ENCODE results near the gene CRBN. TPM values are rescaled to one million over a fixed set of nuclear protein-coding genes. Genes with fewer than 3 reads are reported as not detected.

Gene CRBN
- total RNA-seq, 2 donors from 2014 or later, result 35.3 to 36.8 TPM

DNA sequence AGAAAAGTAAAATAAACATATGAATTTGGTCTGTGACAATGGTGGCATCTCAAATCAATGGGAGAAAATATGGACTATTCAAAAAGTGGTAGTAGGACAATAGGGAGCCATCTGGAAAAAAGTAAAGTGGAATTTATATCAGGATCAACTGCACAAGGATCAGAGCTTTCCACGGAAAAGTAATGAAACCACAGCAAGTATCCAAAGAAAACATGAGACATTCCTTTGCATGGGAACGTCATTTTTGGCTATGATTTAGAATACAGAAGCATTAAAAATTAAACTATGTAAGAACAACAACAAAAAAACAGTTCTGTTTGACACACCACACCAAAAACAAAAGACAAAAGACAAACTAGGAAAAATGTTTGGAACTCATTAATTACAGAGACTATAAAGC is 18.7 kb downstream of the CRBN start:
- H3K4me1 Mint-ChIP-seq, result no peaks in the 10 kb centered on the region
- no peaks in the 10 kb centered on the region for H3K9me3 Mint-ChIP-seq
- Histone ChIP-seq H3K9me3 (ENCODE audit: control insufficient read depth, low read length) (peaks cover 19% of the 10 kb centered on the region), H3K27me3 (ENCODE audit: control insufficient read depth, insufficient read depth, low read length, poor library complexity, severe bottlenecking) (no peaks in the 10 kb centered on the region), H3K36me3 (ENCODE audit: control insufficient read depth, insufficient read depth, low read length) (peaks cover 68% of the 10 kb centered on the region), H3K27ac (ENCODE audit: low read depth, low read length) (no peak overlapping the region), H3K4me3 (ENCODE audit: low read length) (no peak overlapping the region), H3K4me1 (ENCODE audit: control insufficient read depth, insufficient read depth, low read length) (no peaks in the 10 kb centered on the region), H3K9ac (ENCODE audit: extremely low read depth, low read length, poor library complexity, severe bottlenecking) (no peak overlapping the region)
- no peak for DNase-seq
- H3K27ac Mint-ChIP-seq, result no peak overlapping the region
- H3K36me3 Mint-ChIP-seq (ENCODE audit: low read depth), result peaks cover 52% of the 10 kb centered on the region
- WGBS, 2 experiments (ENCODE audit: insufficient coverage in 1 of 2, insufficient read length in 1 of 2), result 80 to 89% methylated on average over 1 to 2 of the region's 2 CpGs
- no peaks in the 10 kb centered on the region for H3K27me3 Mint-ChIP-seq (ENCODE audit: insufficient read depth)
- no peak overlapping the region for H3K4me3 Mint-ChIP-seq
- TF ChIP-seq, protein P1, sequence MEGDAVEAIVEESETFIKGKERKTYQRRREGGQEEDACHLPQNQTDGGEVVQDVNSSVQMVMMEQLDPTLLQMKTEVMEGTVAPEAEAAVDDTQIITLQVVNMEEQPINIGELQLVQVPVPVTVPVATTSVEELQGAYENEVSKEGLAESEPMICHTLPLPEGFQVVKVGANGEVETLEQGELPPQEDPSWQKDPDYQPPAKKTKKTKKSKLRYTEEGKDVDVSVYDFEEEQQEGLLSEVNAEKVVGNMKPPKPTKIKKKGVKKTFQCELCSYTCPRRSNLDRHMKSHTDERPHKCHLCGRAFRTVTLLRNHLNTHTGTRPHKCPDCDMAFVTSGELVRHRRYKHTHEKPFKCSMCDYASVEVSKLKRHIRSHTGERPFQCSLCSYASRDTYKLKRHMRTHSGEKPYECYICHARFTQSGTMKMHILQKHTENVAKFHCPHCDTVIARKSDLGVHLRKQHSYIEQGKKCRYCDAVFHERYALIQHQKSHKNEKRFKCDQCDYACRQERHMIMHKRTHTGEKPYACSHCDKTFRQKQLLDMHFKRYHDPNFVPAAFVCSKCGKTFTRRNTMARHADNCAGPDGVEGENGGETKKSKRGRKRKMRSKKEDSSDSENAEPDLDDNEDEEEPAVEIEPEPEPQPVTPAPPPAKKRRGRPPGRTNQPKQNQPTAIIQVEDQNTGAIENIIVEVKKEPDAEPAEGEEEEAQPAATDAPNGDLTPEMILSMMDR (conservative IDR thresholded peaks at IDR 0.05), result no peak

DNA sequence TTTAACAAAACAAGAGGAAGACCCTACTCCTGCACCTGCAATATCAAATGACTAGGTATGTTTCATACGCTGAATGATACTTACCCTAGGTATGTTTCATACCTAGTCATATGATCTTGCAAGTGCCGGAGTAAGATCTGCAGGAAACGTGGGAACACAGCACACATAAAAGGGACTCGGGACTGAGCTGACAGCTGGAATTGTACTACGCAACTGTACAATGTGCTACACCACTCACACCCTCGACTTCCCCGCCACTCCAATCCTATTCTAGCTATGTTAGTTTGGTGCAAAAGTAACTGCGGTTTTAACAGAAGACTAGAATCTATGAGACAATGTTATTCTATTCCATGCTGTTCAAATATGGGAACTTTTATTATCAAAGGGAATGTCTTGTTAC is 22.0 kb downstream of the CRBN start:
- H3K36me3 ChIP-seq (ENCODE audit: control insufficient read depth, insufficient read depth, low read length), result peaks cover 71% of the 10 kb centered on the region
- Mint-ChIP-seq H3K27me3 (ENCODE audit: insufficient read depth) (no peaks in the 10 kb centered on the region), H3K4me3 (no peak overlapping the region), H3K27ac (no peak overlapping the region), H3K36me3 (ENCODE audit: low read depth) (peaks cover 49% of the 10 kb centered on the region), H3K4me1 (no peaks in the 10 kb centered on the region), H3K9me3 (no peaks in the 10 kb centered on the region)
- no peaks in the 10 kb centered on the region for H3K4me1 ChIP-seq (ENCODE audit: control insufficient read depth, insufficient read depth, low read length)
- no peak for DNase-seq
- no peak overlapping the region for H3K4me3 ChIP-seq (ENCODE audit: low read length)
- H3K27ac ChIP-seq (ENCODE audit: low read depth, low read length), result no peak overlapping the region
- no peaks in the 10 kb centered on the region for H3K9me3 ChIP-seq (ENCODE audit: control insufficient read depth, low read length)
- TF ChIP-seq, protein P1 (conservative IDR thresholded peaks at IDR 0.05), result no peak
- 94 to 98% methylated on average over 6 to 8 of the region's 8 CpGs for WGBS, 2 experiments (ENCODE audit: insufficient coverage in 1 of 2, insufficient read length in 1 of 2)
- no peak overlapping the region for H3K9ac ChIP-seq (ENCODE audit: extremely low read depth, low read length, poor library complexity, severe bottlenecking)
- H3K27me3 ChIP-seq (ENCODE audit: control insufficient read depth, insufficient read depth, low read length, poor library complexity, severe bottlenecking), result no peaks in the 10 kb centered on the region

DNA sequence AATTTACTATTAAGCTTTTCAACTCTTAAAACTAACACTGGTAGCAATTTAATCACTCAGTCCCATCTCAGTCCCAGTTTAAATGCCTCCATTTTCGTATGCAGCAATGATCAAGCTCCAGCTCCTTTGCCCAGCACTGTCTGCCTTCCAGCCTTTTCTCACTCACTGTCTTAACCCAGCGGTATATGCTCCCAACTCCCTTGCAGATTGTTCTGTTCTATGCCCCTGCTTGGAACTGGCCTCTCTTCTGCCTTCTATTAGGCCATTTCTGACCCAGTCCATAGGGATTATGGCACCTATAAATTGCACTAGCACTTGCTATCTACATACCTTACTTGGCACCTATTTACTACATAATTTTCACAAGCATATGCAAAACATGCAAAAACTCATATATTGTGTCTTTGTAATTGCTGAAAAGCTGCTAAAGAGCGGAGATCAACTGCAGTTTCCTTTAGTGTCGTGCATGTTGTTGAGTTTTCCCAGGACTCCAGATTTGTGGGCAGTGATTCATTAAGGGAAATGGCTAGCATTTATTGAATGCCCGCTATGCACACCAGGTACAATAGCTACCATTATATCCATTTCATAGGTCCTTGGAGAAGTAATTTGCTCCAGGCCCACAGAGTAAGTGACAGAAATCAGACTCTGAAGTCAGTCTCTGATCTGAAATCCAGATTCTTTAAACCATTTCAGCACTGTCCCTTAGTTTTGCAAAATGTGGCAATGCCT is 24.4 kb downstream of the CRBN start:
- Mint-ChIP-seq H3K27me3 (ENCODE audit: insufficient read depth) (no peaks in the 10 kb centered on the region), H3K4me3 (no peak overlapping the region), H3K9me3 (no peaks in the 10 kb centered on the region), H3K36me3 (ENCODE audit: low read depth) (peaks cover 55% of the 10 kb centered on the region), H3K4me1 (no peaks in the 10 kb centered on the region), H3K27ac (no peak overlapping the region)
- Histone ChIP-seq H3K27me3 (ENCODE audit: control insufficient read depth, insufficient read depth, low read length, poor library complexity, severe bottlenecking) (no peaks in the 10 kb centered on the region), H3K27ac (ENCODE audit: low read depth, low read length) (peak overlapping the region; percentile 4), H3K36me3 (ENCODE audit: control insufficient read depth, insufficient read depth, low read length) (peaks cover 84% of the 10 kb centered on the region), H3K4me1 (ENCODE audit: control insufficient read depth, insufficient read depth, low read length) (no peaks in the 10 kb centered on the region), H3K9me3 (ENCODE audit: control insufficient read depth, low read length) (no peaks in the 10 kb centered on the region), H3K4me3 (ENCODE audit: low read length) (no peak overlapping the region), H3K9ac (ENCODE audit: extremely low read depth, low read length, poor library complexity, severe bottlenecking) (no peak overlapping the region)
- TF ChIP-seq, protein P1 (conservative IDR thresholded peaks at IDR 0.05), result no peak
- whole genome bisulfite sequencing, 2 experiments (ENCODE audit: insufficient coverage in 1 of 2, insufficient read length in 1 of 2), result 90 to 96% methylated on average over 4 to 5 of the region's 5 CpGs
- no peak for DNase-seq

Data from endodermal cell (in vitro differentiated cells).